ENCODE measurements around the gene RPL28.

RPL28 gene

DNA sequence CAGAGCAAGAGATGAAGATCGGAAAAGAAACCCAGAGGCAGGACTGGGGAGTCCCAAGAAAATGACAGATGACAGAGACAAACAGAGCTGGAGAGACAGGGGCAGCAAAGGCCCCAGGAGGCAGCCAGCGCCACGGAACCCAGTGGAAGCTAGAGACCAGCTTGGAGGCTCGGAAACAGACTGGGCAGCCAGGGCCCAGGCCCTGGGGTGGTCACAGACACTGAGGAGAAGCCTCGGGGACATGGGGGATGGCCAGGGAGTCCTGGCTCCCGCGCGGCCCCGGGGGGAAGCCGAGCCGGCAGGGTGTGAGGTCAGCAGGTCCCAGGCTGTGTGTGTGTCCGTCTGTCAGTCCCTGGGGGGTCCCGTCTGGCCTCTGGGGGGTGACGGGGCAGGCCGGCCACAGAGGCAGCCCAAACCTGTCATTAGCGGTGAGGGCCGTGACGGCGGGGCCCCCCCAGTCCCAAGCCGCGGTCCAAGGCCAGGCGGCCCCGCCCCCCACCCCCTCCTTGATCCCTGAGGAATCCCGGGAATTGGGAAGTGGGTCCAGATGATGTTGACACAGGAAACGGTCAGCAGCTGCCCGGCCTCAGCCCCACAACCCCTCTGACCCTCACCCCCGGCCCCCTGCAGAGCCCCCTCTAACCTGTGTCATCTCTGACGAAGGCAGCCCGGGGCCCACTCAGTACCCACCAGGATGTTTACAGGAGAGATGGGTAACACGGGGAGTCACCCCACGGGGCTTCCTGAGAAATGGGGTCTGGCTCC lies 11.6 kb upstream of the RPL28 start:
- no peak for DNase-seq

DNA sequence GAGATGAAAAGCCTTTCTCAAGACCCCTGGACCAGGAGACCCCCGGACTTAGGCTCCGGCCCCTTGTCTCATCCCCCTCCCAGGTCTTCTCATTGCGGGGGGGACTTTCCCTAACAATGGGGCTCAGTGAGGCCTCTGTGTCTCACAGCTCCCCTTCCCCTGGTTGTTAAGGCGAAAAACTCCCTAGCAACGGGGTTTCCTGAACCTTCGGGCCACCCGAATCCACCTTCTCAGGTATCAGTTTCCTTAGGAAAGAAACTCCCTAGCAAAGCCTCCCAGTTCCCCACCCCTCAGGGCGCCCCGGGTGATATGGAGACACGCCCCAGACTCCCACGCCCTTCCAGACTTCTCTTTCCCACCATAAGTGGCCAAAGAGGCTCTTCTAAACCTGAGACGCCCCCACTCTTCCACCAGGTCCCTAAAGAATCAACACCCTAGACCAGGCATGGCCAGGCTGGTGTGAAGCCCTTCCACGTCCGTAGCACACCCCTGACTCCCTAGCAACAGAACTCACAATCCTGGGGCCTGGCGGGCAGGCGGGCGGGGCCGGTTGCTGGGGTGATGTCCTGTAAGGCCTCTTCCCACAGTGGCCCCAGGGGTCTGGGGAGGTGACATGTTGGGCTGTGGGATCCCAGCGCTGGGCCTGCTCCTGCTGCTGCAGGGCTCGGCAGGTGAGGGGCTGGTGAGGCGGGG lies 9.3 kb upstream of the RPL28 start, which contains the start of gene TMEM190:
TSS of gene TMEM190 (plus strand) at position 586 of the 693 bp plus-strand sequence. CDS start at position 614, 28 bp downstream.
- DNase-seq = no peak

GRCh38 chr19:55377356-55378131 lies 8.2 kb upstream of the RPL28 start:
- DNase-seq = peak; percentile 50

DNA sequence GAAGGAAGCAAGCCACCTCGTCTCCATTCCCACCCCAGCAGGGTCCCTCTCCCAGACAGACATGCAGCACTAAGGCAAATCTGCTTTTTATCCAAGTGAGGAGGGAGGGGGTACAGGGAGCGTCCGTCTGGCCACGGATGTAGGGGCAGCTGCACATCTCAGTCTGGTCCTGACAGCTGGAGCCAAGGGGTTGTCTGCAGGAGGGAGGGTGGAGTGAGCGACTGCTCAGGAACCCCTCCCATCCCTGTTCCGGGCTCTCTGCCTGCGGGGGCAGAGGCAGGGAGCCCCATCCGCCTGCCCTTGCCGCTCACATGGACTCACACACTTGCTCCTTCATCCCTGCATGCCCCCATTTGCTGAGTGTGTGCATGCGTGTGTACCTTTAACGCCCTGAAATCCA lies 6.6 kb upstream of the RPL28 start:
- peak; percentile 53 for DNase-seq

- no peak for DNase-seq
Observed at GRCh38 chr19:55382013-55382412, 3.7 kb upstream of the RPL28 start.

GRCh38 chr19:55382522-55383054 lies 3.1 kb upstream of the RPL28 start:
- no peak for DNase-seq

DNA sequence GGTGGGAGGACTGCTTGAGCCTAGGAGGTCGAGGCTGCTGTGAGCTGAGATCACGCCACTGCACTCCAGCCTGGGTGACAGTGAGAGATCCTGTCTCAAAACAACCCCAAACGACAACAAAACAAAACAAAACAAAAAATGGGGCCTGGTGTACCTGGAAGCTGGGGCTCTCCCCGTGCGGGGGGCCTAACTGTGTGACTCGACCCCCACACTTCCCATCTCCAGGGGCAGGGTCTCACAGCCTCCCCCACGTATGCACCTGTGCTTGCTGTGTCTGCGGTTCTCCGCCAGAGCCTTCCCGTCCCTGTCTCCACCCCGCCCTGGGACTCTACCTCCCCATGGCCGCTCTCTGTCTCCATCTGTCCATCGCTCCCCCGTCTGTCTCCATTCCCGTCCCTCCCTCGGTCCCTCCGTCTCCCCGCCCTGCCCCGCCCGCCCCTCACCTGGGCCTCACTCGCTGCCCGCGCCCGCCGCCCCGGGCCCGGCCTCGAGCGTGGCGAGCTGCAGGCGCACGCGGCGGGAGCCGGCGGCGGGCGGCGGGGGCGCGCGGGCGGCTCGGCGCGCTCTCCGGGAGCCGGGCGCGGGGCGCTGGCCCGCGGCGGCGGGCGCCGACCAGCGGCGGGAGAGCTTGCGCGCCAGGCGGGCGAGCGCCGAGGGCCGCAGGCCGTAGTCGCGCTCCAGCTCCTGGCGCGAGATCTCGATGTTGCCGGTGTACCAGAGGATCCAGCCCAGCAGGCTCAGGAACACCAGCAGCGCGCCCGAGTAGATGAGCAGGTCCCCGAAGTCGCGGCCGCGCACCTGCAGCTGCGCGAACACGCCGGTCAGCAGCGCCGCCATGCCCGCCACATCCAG lies 2.2 kb upstream of the RPL28 start:
- peak; percentile 81 for DNase-seq

DNA sequence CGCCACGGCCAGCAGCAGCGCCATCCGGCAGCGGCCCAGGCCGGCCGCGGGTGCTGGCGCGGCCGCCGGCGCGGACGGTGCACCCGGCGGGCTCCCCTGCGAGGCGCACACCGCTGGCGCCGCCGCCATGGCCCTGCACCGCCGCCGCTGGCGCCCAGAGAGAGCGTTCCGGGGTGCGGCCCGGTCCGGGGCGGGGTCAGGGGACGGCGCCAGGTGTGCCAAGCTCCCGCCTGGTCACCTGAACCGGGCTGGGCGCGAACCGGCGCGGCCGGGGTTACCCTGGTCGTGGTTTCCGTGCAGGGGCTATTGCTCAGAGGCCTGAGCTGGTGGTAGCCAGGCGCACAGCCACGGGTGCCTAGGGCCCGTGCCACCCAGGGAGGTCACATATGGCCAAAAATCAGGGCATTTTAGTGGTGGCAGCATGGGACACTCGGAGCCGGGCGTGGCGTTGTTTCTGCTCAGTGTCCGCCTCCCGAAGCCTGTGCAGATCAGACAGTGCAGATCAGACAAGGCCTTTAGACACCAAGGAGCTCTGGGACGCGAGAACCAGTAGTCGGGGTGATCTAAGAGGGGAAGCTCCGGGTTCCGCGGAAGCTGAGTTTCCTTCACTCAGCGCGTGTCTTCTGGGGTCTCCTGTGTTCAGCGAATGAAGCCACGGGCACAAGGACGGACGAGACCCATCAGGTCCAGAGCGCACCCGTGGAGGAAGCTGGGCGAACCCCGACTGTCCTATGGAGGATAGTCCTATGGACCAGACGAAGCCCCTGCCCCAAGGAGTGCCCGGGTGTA lies 1.4 kb upstream of the RPL28 start, which contains the start of gene TMEM238:
TSS of gene TMEM238 (minus strand) at position 162 of the 789 bp plus-strand sequence. CDS start at position 129, 33 bp downstream.
- no peak for DNase-seq

DNA sequence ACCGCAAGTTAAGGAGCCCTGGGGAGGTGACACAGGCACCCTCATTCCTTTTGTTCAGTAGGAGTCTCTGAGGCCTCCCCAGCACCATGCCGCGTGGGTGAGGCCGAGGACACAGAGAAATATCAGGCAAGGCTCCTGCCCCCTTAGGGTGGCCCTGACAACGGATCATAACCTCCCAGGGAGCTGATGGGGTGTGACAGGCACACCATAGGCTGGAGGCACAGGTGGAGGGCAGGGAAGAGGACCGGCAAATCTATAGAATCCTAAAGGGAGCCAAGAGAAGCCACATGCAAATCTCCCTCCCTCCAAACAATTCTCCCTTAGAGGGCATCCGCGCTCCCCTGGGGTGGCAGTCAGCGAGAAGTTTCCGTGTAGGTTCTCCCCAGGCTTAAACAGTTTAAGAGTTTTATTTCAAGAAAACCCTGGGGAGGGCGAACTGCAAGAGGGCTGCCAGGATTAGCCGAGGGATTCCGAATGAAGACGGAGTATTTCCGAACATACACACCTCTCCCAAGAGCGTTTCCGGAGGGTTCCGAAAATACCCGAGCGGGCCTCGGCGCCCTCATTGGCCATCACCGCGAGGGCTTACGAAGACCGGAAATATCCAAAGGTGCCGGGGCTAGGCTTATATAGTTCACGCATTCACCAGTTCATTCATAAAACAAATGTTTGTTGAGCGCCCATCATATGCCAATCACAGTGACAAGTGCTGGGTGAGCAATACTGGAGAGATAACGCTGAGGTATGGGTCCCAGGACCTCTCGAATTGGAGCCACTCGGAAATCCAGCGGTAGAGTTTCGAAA lies 610 bp upstream of the RPL28 start:
- DNase-seq = peak; percentile 99

- no peak for DNase-seq
Observed at GRCh38 chr19:55386493-55386971, 800 bp downstream of the RPL28 start.

DNA sequence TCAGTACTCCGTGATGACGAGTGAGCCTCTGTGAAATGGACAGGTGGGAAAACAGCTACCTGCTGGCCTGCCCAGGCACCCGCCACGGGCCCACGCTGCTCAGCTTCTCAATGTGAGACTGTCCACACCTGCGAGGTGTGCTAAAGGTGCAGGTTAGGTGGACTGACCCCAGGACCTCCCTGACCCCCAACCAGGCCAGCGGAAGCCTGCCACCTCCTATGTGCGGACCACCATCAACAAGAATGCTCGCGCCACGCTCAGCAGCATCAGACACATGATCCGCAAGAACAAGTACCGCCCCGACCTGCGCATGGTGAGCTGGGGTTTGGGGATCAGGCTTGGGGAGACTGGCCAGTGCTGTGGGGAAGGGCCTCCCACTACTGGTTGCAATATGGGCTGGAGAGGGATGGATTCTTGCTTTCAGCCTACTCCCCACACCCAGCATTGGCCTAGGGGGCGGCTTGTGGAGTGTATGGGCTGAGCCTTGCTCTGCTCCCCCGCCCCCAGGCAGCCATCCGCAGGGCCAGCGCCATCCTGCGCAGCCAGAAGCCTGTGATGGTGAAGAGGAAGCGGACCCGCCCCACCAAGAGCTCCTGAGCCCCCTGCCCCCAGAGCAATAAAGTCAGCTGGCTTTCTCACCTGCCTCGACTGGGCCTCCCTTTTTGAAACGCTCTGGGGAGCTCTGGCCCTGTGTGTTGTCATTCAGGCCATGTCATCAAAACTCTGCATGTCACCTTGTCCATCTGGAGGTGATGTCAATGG lies 2.2 kb downstream of the RPL28 start:
- no peak for DNase-seq

DNA sequence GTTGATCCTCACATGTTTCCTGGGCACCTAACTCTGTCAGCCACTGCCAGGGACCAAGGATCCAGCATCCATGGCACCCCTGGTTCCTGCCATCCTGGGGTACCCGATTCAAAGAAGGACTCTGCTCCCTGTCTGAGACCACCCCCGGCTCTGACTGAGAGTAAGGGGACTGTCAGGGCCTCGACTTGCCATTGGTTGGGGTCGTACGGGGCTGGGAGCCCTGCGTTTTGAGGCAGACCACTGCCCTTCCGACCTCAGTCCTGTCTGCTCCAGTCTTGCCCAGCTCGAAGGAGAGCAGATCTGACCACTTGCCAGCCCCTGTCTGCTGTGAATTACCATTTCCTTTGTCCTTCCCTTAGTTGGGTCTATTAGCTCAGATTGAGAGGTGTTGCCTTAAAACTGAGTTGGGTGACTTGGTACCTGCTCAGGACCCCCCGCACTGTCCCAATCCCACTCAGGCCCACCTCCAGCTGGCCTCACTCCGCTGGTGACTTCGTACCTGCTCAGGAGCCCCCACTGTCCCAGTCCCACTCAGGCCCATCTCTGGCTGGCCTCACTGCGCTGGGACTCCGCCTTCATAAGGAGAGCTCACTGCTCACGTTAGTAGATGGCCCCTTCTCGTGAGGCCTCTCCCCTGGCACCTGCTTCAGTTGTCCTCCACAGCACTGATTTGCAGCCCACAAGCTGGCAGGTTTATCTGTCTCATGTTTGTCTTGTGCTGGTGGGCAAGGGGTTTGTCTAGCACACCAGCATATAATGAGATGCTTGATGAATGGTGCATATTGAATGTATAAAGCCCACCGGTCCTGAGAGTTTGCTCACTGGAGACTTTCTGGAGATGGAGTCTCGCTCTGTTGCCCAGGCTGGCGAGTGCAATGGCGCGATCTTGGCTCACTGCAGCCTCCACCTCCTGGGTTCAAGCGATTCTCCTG lies 3.9 kb downstream of the RPL28 start:
- DNase-seq = no peak

- DNase-seq = no peak
Observed at GRCh38 chr19:55390461-55390880, 4.7 kb downstream of the RPL28 start.

GRCh38 chr19:55391191-55391670 lies 5.5 kb downstream of the RPL28 start:
- DNase-seq = no peak

DNA sequence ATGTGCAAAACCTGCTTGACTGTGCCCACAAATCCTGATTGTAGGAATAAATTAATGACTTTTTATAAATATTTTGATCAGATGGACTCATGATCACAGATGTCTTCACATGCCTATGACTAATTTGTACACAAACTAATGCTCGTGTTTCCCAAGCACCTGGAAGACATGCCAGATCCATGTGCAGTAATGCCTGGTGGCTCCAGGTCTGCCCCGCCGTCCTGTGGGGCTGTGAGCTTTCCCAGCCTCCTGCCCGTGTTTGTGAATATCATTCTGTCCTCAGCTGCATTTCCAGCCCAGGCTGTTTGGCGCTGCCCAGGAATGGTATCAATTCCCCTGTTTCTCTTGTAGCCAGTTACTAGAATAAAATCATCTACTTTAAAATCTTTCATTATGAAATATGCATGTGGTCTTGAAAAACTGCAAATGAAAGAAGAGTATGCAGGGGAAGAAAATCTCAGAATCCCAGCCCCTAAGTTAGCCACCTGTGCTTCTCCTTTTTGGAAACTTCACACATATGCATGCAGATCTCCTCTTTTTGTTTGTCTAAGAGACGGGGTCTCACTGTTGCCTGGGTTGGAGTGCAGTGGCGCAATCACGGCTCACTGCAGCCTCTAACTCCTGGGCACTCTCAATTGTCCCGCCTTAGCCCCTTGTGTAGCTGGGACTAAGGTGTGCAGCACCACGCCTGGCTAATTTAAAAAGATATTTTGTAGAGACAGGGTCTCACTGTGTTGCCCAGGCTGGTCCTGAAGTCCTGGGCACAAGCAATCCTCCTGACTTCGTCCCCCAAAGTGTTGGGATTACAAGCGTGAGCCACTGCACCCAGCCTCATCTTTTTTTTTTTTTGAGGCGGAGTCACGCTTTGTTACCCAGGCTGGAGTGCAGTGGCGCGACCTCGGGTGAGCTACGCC lies 6.2 kb downstream of the RPL28 start:
- DNase-seq = no peak

GRCh38 chr19:55392820-55393761 lies 7.4 kb downstream of the RPL28 start:
- no peak for DNase-seq
